HCT116 (cell line): ENCODE results near the gene AIDA. TPM values are rescaled to one million over a fixed set of nuclear protein-coding genes. Genes with fewer than 3 reads are reported as not detected.

Experiments used
- ATAC-seq: fragments of 200-7000 bp; cut with Tn5 transposase; 2 replicates; pipeline ENCODE4 v1.9.1; 2020; ENCODE audit warnings: mild to moderate bottlenecking, moderate library complexity
- BruUV-seq: library from RNA; stranded (reverse); fragments of 400-500 nt; replicated peaks from 2 replicates; lab custom pipeline; 2021; lab: Mats Ljungman, UMichigan
- CTCF ChIA-PET: fragments of 300-600 bp; sonication (Branson Sonifier 250); formaldehyde crosslinking; loops from one replicate; lab custom pipeline; 2021; ENCODE audit warnings: antibody characterized with exemption; lab: Charles Lee
- POLR2A ChIA-PET: fragments of 300-600, 350-600 bp; sonication (Branson Sonifier 250); formaldehyde crosslinking; loops from one replicate; lab custom pipeline; 2021; ENCODE audit warnings: antibody characterized with exemption; lab: Charles Lee
- RAD21 ChIA-PET, 2 experiments: fragments of 300-600 bp; sonication (Branson Sonifier 250); formaldehyde crosslinking; loops; one replicate each; lab custom pipeline; 2023; ENCODE audit warnings: low total read pairs in 2 of 2; ENCODE audit not compliant: uncharacterized antibody in 2 of 2, unreplicated experiment in 2 of 2, low non-redundant PET in 1 of 2; lab: Charles Lee
- DNase-seq: peaks from one replicate; pipeline ENCODE4 v3.0.0-alpha.2; 2010; ENCODE audit warnings: low read depth, low spot score
- H2AFZ ChIP-seq: fragments of 200-600 bp; shearing (Covaris generic), sonication (generic); 2 replicates; pipeline ENCODE4 v1.6.1; 2017; ENCODE audit warnings: low read depth, mixed run types, mixed read lengths, antibody characterized with exemption, low read length; ENCODE audit not compliant: poor library complexity, severe bottlenecking
- H3K27ac ChIP-seq: 2 replicates; pipeline ENCODE4 v1.5.1; 2012; ENCODE audit warnings: low read depth, low read length
- H3K27me3 ChIP-seq: fragments of 200-600 bp; sonication (generic); 2 replicates; pipeline ENCODE4 v1.6.1; 2016; ENCODE audit warnings: mixed run types, low read length, mixed read lengths; ENCODE audit not compliant: insufficient read depth
- H3K36me3 ChIP-seq, 2 experiments: fragments of 200-500 bp in 1 of 2; fragments of 200-600 bp in 1 of 2; sonication (Bioruptor generic) in 1 of 2; sonication (generic) in 1 of 2; 2 replicates each; pipeline versions ENCODE4 v1.5.1 to v1.6.1; 2014 to 2016; ENCODE audit warnings: low read length in 2 of 2, inconsistent platforms in 1 of 2, mixed read lengths in 1 of 2, mixed run types in 1 of 2; ENCODE audit not compliant: insufficient read depth in 2 of 2, control insufficient read depth in 1 of 2
- H3K4me1 ChIP-seq, 2 experiments: fragments of 200-600 bp in 1 of 2; sonication (generic) in 1 of 2; 2 replicates each; pipeline versions ENCODE4 v1.5.1 to v1.6.1; 2012 to 2017; ENCODE audit warnings: low read length in 2 of 2, inconsistent platforms in 1 of 2, mild to moderate bottlenecking in 1 of 2, mixed read lengths in 1 of 2, mixed run types in 1 of 2, moderate library complexity in 1 of 2; ENCODE audit not compliant: insufficient read depth in 2 of 2, control insufficient read depth in 1 of 2
- H3K4me2 ChIP-seq: fragments of 200-600 bp; sonication (generic); 2 replicates; pipeline ENCODE4 v1.6.1; 2017; ENCODE audit warnings: mixed run types, low read length, mixed read lengths
- H3K4me3 ChIP-seq, 2 experiments: fragments of 200-600 bp in 1 of 2; sonication (generic) in 1 of 2; replicated peaks in 1 of 2; 2 replicates each; pipeline ENCODE4 v1.5.1; 2011 to 2016; ENCODE audit warnings: low read length in 2 of 2, control low read depth in 1 of 2, low read depth in 1 of 2, mild to moderate bottlenecking in 1 of 2, mixed read lengths in 1 of 2, mixed run types in 1 of 2
- H3K79me2 ChIP-seq: fragments of 200-600 bp; sonication (generic); 2 replicates; pipeline ENCODE4 v1.6.1; 2017; ENCODE audit warnings: mild to moderate bottlenecking, mixed run types, low read length, moderate library complexity, mixed read lengths; ENCODE audit not compliant: insufficient read depth
- H3K9ac ChIP-seq: fragments of 200-600 bp; sonication (generic); 2 replicates; pipeline ENCODE4 v1.6.1; 2016; ENCODE audit warnings: low read length, mixed read lengths
- H3K9me2 ChIP-seq: fragments of 200-600 bp; sonication (generic), shearing (Covaris generic); 2 replicates; pipeline ENCODE4 v1.6.1; 2017; ENCODE audit warnings: mixed run types, mild to moderate bottlenecking, moderate library complexity; ENCODE audit not compliant: insufficient read depth
- H3K9me3 ChIP-seq, 2 experiments: fragments of 200-500 bp in 1 of 2; fragments of 200-600 bp in 1 of 2; sonication (Bioruptor generic) in 1 of 2; sonication (generic) in 1 of 2; 2 replicates each; pipeline ENCODE4 v1.6.1; 2014 to 2017; ENCODE audit warnings: low read length in 2 of 2, mixed read lengths in 2 of 2, inconsistent platforms in 1 of 2, low read depth in 1 of 2, mild to moderate bottlenecking in 1 of 2, mixed run types in 1 of 2, moderate library complexity in 1 of 2; ENCODE audit not compliant: control insufficient read depth in 1 of 2, insufficient read depth in 1 of 2
- H4K20me1 ChIP-seq: fragments of 200-600 bp; sonication (generic), shearing (Covaris generic); 2 replicates; pipeline ENCODE4 v1.6.1; 2017; ENCODE audit warnings: mixed run types, mild to moderate bottlenecking, moderate library complexity; ENCODE audit not compliant: insufficient read depth
- CBX3 ChIP-seq: IDR thresholded peaks from 2 replicates; pipeline ENCODE4 v1.6.1; 2012; ENCODE audit warnings: low read depth
- CEBPB ChIP-seq: IDR thresholded peaks from 2 replicates; pipeline ENCODE4 v1.6.1; 2012; ENCODE audit warnings: low read depth
- EGR1 ChIP-seq: IDR thresholded peaks from 2 replicates; pipeline ENCODE4 v1.6.1; 2012; ENCODE audit warnings: low read depth
- ELF1 ChIP-seq: IDR thresholded peaks from 2 replicates; pipeline ENCODE4 v1.6.1; 2012; ENCODE audit warnings: low read depth, borderline replicate concordance
- EZH2 ChIP-seq: fragments of 200-600 bp; sonication (generic); IDR thresholded peaks from 2 replicates; pipeline ENCODE4 v1.6.1; 2017; ENCODE audit warnings: antibody characterized with exemption, mixed run types
- EZH2phosphoT487 ChIP-seq: fragments of 200-600 bp; IDR thresholded peaks from 2 replicates; pipeline ENCODE4 v1.6.1; 2018; ENCODE audit warnings: antibody characterized with exemption, borderline replicate concordance
- FOSL1 ChIP-seq: IDR thresholded peaks from 2 replicates; pipeline ENCODE4 v1.6.1; 2012; ENCODE audit warnings: low read depth
- JUND ChIP-seq: IDR thresholded peaks from 2 replicates; pipeline ENCODE4 v1.6.1; 2012
- POLR2A ChIP-seq: IDR thresholded peaks from 2 replicates; pipeline ENCODE4 v1.7.0; 2011; ENCODE audit warnings: borderline replicate concordance; ENCODE audit not compliant: insufficient read depth, insufficient read length; ENCODE audit errors: extremely low read depth
- POLR2AphosphoS5 ChIP-seq: IDR thresholded peaks from 2 replicates; pipeline ENCODE4 v1.6.1; 2011; ENCODE audit warnings: mild to moderate bottlenecking, low read depth, low read length, moderate library complexity
- SIN3A ChIP-seq: IDR thresholded peaks from 2 replicates; pipeline ENCODE4 v1.6.1; 2012; ENCODE audit warnings: low read depth
- SRF ChIP-seq: IDR thresholded peaks from 2 replicates; pipeline ENCODE4 v1.6.1; 2012; ENCODE audit warnings: low read depth
- TCF7L2 ChIP-seq: IDR thresholded peaks from 2 replicates; pipeline ENCODE4 v1.7.0; 2011; ENCODE audit warnings: borderline replicate concordance, inconsistent platforms; ENCODE audit not compliant: insufficient read depth, insufficient read length; ENCODE audit errors: extremely low read depth
- ZNF274 ChIP-seq: fragments of 200-500 bp; sonication (Bioruptor generic); IDR thresholded peaks from 2 replicates; pipeline ENCODE4 v1.6.1; 2014; ENCODE audit warnings: mild to moderate bottlenecking, low read depth, low read length, inconsistent platforms
- intact Hi-C: fragments of 100-400 bp; cut with micrococcal nuclease; formaldehyde crosslinking; loops from 2 replicates; pipeline ENCODE4 v1.10.0; 2022
- total RNA-seq: library from RNA; stranded (reverse); gene quantifications from one replicate; pipeline ENCODE4 v1.2.1, GENCODE V29; 2021; ENCODE audit not compliant: unreplicated experiment
- TF ChIP-seq, protein P1 (sequence below): IDR thresholded peaks from 2 replicates; pipeline ENCODE4 v1.6.1; 2012
- TF ChIP-seq, protein P2 (sequence below): IDR thresholded peaks from 2 replicates; pipeline ENCODE4 v1.6.1; 2012
- TF ChIP-seq, protein P3 (sequence below): IDR thresholded peaks from 2 replicates; pipeline ENCODE4 v1.6.1; 2012; ENCODE audit warnings: low read depth
- TF ChIP-seq, protein P4 (sequence below), 3 experiments: fragments of 200-600 bp in 1 of 3; sonication (generic) in 1 of 3; IDR thresholded peaks in 2 of 3; conservative IDR thresholded peaks in 1 of 3; 2 replicates each; pipeline ENCODE4 v1.5.1; 2012 to 2017; ENCODE audit warnings: low read depth in 2 of 3, low read length in 2 of 3, antibody characterized with exemption in 1 of 3, borderline replicate concordance in 1 of 3, control low read depth in 1 of 3, mild to moderate bottlenecking in 1 of 3, mixed read lengths in 1 of 3, mixed run types in 1 of 3, moderate library complexity in 1 of 3; ENCODE audit not compliant: insufficient read depth in 1 of 3
- TF ChIP-seq, protein P5 (sequence below): IDR thresholded peaks from 2 replicates; pipeline ENCODE4 v1.6.1; 2011; ENCODE audit warnings: mild to moderate bottlenecking, low read length, moderate library complexity; ENCODE audit not compliant: insufficient replicate concordance; ENCODE audit errors: extremely low read depth

Gene AIDA
- total RNA-seq, 1 experiment from 2014 or later: 53.2 TPM

DNA sequence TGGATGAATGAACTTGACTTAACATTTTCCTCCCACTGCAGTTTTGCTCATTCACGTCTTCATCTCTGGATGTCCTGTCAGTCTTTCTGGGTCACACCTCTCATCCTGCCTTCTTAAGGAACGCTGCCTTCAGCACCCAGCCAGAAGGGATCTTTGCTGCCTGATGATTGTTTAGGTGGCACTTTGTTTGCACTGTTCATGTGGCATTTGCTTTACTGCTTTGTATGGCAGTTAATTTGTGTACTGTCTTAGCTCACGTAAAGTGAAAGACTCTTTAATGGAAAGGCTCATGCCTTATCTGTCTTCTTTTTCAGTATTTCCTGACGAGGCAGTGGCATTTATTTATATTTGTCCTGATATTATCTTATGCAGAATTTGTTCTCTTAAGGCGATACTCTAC is 89.5 kb downstream of the AIDA start:
- no peaks in the 10 kb centered on the region for H3K9me2 ChIP-seq
- DNase-seq: no peak
- ChIA-PET RAD21 (no interaction called here), POLR2A (no interaction called here), CTCF (no interaction called here)
- H4K20me1 ChIP-seq: no peaks in the 10 kb centered on the region
- no peak overlapping the region for H2AFZ ChIP-seq
- TF ChIP-seq JUND (no peak), SIN3A (no peak), FOSL1 (no peak), POLR2AphosphoS5 (no peak), TCF7L2 (no peak), ELF1 (no peak), SRF (no peak), EZH2 (no peak), CBX3 (no peak), CEBPB (no peak), EZH2phosphoT487 (no peak), EGR1 (no peak), ZNF274 (no peak), POLR2A (no peak)
- TF ChIP-seq, protein P1, sequence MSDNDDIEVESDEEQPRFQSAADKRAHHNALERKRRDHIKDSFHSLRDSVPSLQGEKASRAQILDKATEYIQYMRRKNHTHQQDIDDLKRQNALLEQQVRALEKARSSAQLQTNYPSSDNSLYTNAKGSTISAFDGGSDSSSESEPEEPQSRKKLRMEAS: no peak
- TF ChIP-seq, protein P2, sequence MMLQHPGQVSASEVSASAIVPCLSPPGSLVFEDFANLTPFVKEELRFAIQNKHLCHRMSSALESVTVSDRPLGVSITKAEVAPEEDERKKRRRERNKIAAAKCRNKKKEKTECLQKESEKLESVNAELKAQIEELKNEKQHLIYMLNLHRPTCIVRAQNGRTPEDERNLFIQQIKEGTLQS: no peak
- TF ChIP-seq, protein P3, sequence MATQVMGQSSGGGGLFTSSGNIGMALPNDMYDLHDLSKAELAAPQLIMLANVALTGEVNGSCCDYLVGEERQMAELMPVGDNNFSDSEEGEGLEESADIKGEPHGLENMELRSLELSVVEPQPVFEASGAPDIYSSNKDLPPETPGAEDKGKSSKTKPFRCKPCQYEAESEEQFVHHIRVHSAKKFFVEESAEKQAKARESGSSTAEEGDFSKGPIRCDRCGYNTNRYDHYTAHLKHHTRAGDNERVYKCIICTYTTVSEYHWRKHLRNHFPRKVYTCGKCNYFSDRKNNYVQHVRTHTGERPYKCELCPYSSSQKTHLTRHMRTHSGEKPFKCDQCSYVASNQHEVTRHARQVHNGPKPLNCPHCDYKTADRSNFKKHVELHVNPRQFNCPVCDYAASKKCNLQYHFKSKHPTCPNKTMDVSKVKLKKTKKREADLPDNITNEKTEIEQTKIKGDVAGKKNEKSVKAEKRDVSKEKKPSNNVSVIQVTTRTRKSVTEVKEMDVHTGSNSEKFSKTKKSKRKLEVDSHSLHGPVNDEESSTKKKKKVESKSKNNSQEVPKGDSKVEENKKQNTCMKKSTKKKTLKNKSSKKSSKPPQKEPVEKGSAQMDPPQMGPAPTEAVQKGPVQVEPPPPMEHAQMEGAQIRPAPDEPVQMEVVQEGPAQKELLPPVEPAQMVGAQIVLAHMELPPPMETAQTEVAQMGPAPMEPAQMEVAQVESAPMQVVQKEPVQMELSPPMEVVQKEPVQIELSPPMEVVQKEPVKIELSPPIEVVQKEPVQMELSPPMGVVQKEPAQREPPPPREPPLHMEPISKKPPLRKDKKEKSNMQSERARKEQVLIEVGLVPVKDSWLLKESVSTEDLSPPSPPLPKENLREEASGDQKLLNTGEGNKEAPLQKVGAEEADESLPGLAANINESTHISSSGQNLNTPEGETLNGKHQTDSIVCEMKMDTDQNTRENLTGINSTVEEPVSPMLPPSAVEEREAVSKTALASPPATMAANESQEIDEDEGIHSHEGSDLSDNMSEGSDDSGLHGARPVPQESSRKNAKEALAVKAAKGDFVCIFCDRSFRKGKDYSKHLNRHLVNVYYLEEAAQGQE: no peak
- TF ChIP-seq, protein P4, sequence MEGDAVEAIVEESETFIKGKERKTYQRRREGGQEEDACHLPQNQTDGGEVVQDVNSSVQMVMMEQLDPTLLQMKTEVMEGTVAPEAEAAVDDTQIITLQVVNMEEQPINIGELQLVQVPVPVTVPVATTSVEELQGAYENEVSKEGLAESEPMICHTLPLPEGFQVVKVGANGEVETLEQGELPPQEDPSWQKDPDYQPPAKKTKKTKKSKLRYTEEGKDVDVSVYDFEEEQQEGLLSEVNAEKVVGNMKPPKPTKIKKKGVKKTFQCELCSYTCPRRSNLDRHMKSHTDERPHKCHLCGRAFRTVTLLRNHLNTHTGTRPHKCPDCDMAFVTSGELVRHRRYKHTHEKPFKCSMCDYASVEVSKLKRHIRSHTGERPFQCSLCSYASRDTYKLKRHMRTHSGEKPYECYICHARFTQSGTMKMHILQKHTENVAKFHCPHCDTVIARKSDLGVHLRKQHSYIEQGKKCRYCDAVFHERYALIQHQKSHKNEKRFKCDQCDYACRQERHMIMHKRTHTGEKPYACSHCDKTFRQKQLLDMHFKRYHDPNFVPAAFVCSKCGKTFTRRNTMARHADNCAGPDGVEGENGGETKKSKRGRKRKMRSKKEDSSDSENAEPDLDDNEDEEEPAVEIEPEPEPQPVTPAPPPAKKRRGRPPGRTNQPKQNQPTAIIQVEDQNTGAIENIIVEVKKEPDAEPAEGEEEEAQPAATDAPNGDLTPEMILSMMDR (IDR thresholded peaks at IDR 0.05 in 2 of 3, conservative IDR thresholded peaks at IDR 0.05 in 1 of 3; ENCODE audit: borderline replicate concordance in 1 of 3, insufficient read depth in 1 of 3, low read depth in 2 of 3, low read length in 2 of 3): no peak
- TF ChIP-seq, protein P5, sequence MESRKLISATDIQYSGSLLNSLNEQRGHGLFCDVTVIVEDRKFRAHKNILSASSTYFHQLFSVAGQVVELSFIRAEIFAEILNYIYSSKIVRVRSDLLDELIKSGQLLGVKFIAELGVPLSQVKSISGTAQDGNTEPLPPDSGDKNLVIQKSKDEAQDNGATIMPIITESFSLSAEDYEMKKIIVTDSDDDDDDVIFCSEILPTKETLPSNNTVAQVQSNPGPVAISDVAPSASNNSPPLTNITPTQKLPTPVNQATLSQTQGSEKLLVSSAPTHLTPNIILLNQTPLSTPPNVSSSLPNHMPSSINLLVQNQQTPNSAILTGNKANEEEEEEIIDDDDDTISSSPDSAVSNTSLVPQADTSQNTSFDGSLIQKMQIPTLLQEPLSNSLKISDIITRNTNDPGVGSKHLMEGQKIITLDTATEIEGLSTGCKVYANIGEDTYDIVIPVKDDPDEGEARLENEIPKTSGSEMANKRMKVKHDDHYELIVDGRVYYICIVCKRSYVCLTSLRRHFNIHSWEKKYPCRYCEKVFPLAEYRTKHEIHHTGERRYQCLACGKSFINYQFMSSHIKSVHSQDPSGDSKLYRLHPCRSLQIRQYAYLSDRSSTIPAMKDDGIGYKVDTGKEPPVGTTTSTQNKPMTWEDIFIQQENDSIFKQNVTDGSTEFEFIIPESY: no peak
- peaks cover 30% of the 10 kb centered on the region; the same call in 1 of the 2 replicates for H3K79me2 ChIP-seq
- H3K4me2 ChIP-seq: no peak overlapping the region
- H3K27ac ChIP-seq: no peak overlapping the region
- H3K27me3 ChIP-seq: no peaks in the 10 kb centered on the region
- no TSS peak for BruUV-seq
- intact Hi-C loops: no loop called here
- H3K4me1 ChIP-seq: peaks cover 2 to 11% of the 10 kb centered on the region in 2 experiments; a peak in 2 of 4 replicates
- no peaks in the 10 kb centered on the region for H3K9me3 ChIP-seq
- H3K9ac ChIP-seq: no peak overlapping the region
- peaks cover 5 to 11% of the 10 kb centered on the region in 2 experiments; a peak in 3 of 4 replicates for H3K36me3 ChIP-seq
- no peak for ATAC-seq
- H3K4me3 ChIP-seq: no peak overlapping the region
